ENCODE measurements around the gene BEND5. TPM values are rescaled to one million over a fixed set of nuclear protein-coding genes. Genes with fewer than 3 reads are reported as not detected.

Gene BEND5
- total RNA-seq, 4 donors from 2014 or later = 4.1 to 13.9 (median 8.1) TPM

DNA sequence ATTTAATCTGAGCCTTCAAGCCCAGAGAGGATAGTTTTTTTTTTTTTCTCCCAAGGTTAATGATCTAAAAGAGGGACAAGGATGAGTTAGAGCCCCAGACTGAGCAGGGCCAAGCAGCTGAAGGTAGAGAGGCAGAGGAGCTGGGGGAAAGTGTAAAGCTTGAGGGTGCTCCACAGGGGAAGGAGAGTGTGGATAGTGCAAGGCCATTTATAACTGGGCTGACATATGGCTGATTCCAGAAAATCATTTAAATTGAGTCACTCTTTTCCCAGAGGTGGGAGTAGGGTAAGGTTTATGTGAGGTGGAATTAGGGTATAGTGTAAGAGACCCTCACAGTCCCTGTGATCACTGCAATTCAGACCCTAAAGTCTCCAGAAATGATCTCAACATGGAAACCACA is 55.8 kb downstream of the BEND5 start:
- Histone ChIP-seq H3K27me3 (no peaks in the 10 kb centered on the region), H3K9me3 (no peaks in the 10 kb centered on the region), H3K36me3 (no peaks in the 10 kb centered on the region), H3K4me1 (no peaks in the 10 kb centered on the region), H3K27ac (no peak overlapping the region), H3K4me3 (no peak overlapping the region)
- TF ChIP-seq, protein P1, sequence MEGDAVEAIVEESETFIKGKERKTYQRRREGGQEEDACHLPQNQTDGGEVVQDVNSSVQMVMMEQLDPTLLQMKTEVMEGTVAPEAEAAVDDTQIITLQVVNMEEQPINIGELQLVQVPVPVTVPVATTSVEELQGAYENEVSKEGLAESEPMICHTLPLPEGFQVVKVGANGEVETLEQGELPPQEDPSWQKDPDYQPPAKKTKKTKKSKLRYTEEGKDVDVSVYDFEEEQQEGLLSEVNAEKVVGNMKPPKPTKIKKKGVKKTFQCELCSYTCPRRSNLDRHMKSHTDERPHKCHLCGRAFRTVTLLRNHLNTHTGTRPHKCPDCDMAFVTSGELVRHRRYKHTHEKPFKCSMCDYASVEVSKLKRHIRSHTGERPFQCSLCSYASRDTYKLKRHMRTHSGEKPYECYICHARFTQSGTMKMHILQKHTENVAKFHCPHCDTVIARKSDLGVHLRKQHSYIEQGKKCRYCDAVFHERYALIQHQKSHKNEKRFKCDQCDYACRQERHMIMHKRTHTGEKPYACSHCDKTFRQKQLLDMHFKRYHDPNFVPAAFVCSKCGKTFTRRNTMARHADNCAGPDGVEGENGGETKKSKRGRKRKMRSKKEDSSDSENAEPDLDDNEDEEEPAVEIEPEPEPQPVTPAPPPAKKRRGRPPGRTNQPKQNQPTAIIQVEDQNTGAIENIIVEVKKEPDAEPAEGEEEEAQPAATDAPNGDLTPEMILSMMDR (IDR thresholded peaks at IDR 0.05) = no peak
- TF ChIP-seq POLR2A (IDR thresholded peaks at IDR 0.05) = no peak
- intact Hi-C loops (cut with DNase I; ENCODE audit: low total_unique reads) = no loop called here
- DNase-seq = no peak

DNA sequence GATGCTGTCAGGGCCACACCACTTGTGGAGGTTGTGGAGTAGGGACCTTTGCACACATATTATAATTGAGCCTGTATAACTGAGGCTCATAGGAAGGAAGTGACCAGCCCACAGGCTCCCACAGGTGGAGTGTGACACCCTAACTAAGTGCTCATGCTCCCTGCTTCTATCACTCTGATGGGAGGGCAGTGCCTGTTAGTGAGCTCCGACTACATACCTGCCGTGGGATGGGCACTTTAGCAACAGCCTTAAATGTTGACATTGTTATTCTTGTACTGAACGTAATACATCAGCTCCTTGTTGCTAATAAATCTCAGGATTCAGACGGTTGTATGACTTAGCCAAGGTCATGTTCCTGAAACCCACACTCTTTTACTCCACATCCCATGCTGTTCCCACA is 58.0 kb downstream of the BEND5 start:
- H3K4me1 ChIP-seq = no peaks in the 10 kb centered on the region
- intact Hi-C loops (cut with DNase I; ENCODE audit: low total_unique reads) = no loop called here

DNA sequence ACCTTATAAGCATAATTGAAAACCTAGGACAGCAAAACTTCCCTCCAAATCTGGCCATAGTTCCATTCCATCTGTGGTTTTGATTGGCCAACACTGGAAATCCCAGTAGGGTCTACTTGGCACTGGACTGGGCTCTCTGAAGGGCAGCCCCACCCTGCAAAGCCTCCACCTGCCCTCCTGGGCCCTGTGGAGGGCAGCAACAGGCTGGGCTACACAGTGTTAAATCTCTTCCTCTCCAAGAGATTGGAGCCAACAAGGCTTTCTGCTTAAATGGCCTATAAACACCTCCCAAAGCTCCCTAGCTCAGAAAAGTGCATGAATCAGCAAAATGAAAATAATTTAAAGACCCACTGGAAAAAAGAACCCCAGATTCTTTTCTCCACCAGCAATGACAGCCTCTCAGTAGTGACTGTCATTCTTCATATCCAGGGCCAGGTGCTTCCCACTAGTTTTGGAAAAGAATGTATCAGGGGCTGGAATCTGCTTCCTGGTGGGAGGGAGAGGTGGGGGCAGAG is 58.5 kb downstream of the BEND5 start:
- no peaks in the 10 kb centered on the region for H3K9me3 ChIP-seq
- no peaks in the 10 kb centered on the region for H3K4me1 ChIP-seq
- H3K27ac ChIP-seq = no peak overlapping the region
- DNase-seq = no peak
- no peaks in the 10 kb centered on the region for H3K27me3 ChIP-seq
- H3K36me3 ChIP-seq = no peaks in the 10 kb centered on the region
- no peak overlapping the region for H3K4me3 ChIP-seq
- TF ChIP-seq, protein P1 (IDR thresholded peaks at IDR 0.05) = no peak
- no peak for TF ChIP-seq POLR2A (IDR thresholded peaks at IDR 0.05)
- intact Hi-C loops (cut with DNase I; ENCODE audit: low total_unique reads) = no loop called here

More for the DNA sequence above, 58.0 kb downstream of the BEND5 start:
- TF ChIP-seq POLR2A (IDR thresholded peaks at IDR 0.05) = no peak
- TF ChIP-seq, protein P1 (IDR thresholded peaks at IDR 0.05) = no peak
- Histone ChIP-seq H3K27ac (no peak overlapping the region), H3K9me3 (no peaks in the 10 kb centered on the region), H3K4me3 (no peak overlapping the region), H3K36me3 (no peaks in the 10 kb centered on the region), H3K27me3 (no peaks in the 10 kb centered on the region)
- no peak for DNase-seq

DNA sequence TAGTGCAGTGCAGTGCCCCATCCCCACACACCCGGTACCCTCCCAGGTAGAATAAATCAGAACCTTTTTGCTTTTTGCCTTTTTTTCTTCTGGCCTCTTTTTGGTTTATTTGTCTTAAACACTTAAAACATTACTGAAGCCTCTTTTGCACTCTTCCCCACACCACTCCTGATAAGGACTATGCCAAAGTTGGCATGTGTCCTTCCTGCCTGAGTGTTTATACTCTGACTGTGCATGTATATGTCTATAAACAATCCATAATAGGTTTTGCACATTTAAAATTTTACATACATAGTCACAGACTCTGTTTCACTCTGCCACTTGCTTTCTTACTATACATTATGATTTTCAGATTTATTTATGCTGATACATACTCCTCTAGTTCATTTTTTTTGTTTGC is 59.6 kb downstream of the BEND5 start:
- Histone ChIP-seq H3K27ac (no peak overlapping the region), H3K4me1 (no peaks in the 10 kb centered on the region), H3K4me3 (no peak overlapping the region), H3K36me3 (no peaks in the 10 kb centered on the region), H3K9me3 (no peaks in the 10 kb centered on the region), H3K27me3 (no peaks in the 10 kb centered on the region)
- DNase-seq = no peak
- intact Hi-C loops (cut with DNase I; ENCODE audit: low total_unique reads) = no loop called here
- no peak for TF ChIP-seq POLR2A (IDR thresholded peaks at IDR 0.05)
- TF ChIP-seq, protein P1 (IDR thresholded peaks at IDR 0.05) = no peak

DNA sequence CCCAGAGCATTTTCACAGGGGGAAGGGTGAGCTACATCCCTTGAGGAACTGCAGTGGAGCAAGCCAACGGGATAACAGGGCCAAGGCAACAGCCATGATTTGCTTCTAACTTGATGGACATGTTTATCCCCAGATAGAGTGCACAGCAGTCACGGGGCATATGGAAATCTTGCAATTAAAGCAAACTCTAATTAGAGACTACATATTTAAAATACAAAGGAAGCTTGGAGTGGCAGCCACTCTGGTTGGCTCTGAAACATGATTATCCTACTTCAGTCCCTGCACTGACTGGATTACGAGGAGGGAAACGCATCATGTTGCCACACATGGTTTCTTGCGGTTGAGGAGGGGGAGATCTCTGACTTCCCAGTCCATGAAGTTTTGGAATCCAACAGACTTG is 60.8 kb downstream of the BEND5 start:
- H3K27me3 ChIP-seq = no peaks in the 10 kb centered on the region
- intact Hi-C loops (cut with DNase I; ENCODE audit: low total_unique reads) = no loop called here
- no peaks in the 10 kb centered on the region for H3K36me3 ChIP-seq
- H3K4me1 ChIP-seq = no peaks in the 10 kb centered on the region
- DNase-seq = no peak
- no peaks in the 10 kb centered on the region for H3K9me3 ChIP-seq
- H3K27ac ChIP-seq = no peak overlapping the region
- no peak overlapping the region for H3K4me3 ChIP-seq
- TF ChIP-seq, protein P1 (IDR thresholded peaks at IDR 0.05) = no peak
- TF ChIP-seq POLR2A (IDR thresholded peaks at IDR 0.05) = no peak
